Measurements from ENCODE around the gene ICA1.

Gene ICA1

GRCh38 chr7:8159595-8159994, 102.4 kb downstream of the ICA1 start:
- DNase-seq (ENCODE audit: low spot score): no peak

- DNase-seq (ENCODE audit: low spot score): no peak
Observed at GRCh38 chr7:8157296-8157695, 104.7 kb downstream of the ICA1 start.

- DNase-seq (ENCODE audit: low spot score): no peak
Observed at GRCh38 chr7:8155836-8156235, 106.1 kb downstream of the ICA1 start.

GRCh38 chr7:8154272-8154671, 107.7 kb downstream of the ICA1 start:
- DNase-seq (ENCODE audit: low spot score): no peak

GRCh38 chr7:8152489-8153192, 109.3 kb downstream of the ICA1 start:
- no peak for DNase-seq (ENCODE audit: low spot score)

GRCh38 chr7:8151161-8151725, 110.7 kb downstream of the ICA1 start:
- no peak for DNase-seq (ENCODE audit: low spot score)

- DNase-seq (ENCODE audit: low spot score): no peak
Observed at GRCh38 chr7:8149222-8149621, 112.7 kb downstream of the ICA1 start.

GRCh38 chr7:8147760-8148463, 114.1 kb downstream of the ICA1 start:
- DNase-seq (ENCODE audit: low spot score): no peak

GRCh38 chr7:8146788-8147413, 115.1 kb downstream of the ICA1 start:
- DNase-seq (ENCODE audit: low spot score): no peak

GRCh38 chr7:8146106-8146787, 115.7 kb downstream of the ICA1 start:
- no peak for DNase-seq (ENCODE audit: low spot score)

GRCh38 chr7:8144856-8145255, 117.1 kb downstream of the ICA1 start:
- DNase-seq (ENCODE audit: low spot score): no peak

GRCh38 chr7:8143151-8143874, 118.7 kb downstream of the ICA1 start:
- no peak for DNase-seq (ENCODE audit: low spot score)

GRCh38 chr7:8142477-8142876, 119.5 kb downstream of the ICA1 start:
- DNase-seq (ENCODE audit: low spot score): no peak

GRCh38 chr7:8141070-8141469, 120.9 kb downstream of the ICA1 start:
- no peak for DNase-seq (ENCODE audit: low spot score)

GRCh38 chr7:8136051-8136730, 125.8 kb downstream of the ICA1 start:
- no peak for DNase-seq (ENCODE audit: low spot score)

- DNase-seq (ENCODE audit: low spot score): no peak
Observed at GRCh38 chr7:8135417-8135816, 126.5 kb downstream of the ICA1 start.

GRCh38 chr7:8134089-8134733, 127.8 kb downstream of the ICA1 start:
- DNase-seq (ENCODE audit: low spot score): no peak

GRCh38 chr7:8133188-8133848, 128.6 kb downstream of the ICA1 start:
- no peak for DNase-seq (ENCODE audit: low spot score)

- DNase-seq (ENCODE audit: low spot score): no peak
Observed at GRCh38 chr7:8131694-8132605, 130.0 kb downstream of the ICA1 start.

Data from LoVo (cell line).